Lung (tissue), 12 donors: ENCODE results near the gene MYO5B. TPM values are rescaled to one million over a fixed set of nuclear protein-coding genes. Genes with fewer than 3 reads are reported as not detected.

Experiments
- ATAC-seq: fragments of 200-7000 bp; cut with Tn5 transposase; one replicate; pipeline ENCODE4 v1.9.1; 2020; ENCODE audit warnings: moderate number of reproducible peaks; ENCODE audit not compliant: insufficient read depth, low FRiP score
- DNase-seq, 3 donors: peaks; one replicate each; pipeline ENCODE4 v3.0.0-alpha.2; 2013 to 2017
- H3K27ac ChIP-seq, 2 donors: one replicate each; pipeline ENCODE4 v1.5.1; 2013; ENCODE audit warnings: mild to moderate bottlenecking in 2 of 2, moderate library complexity in 2 of 2, control low read depth in 1 of 2, inconsistent platforms in 1 of 2, low read depth in 1 of 2, low read length in 1 of 2
- H3K27me3 ChIP-seq, 3 donors: one replicate each; pipeline ENCODE4 v1.5.1; 2013; ENCODE audit warnings: low read length in 2 of 3; ENCODE audit not compliant: control insufficient read depth in 3 of 3, insufficient read depth in 3 of 3
- H3K36me3 ChIP-seq, 4 donors: one replicate each; pipeline ENCODE4 v1.5.1; 2013; ENCODE audit warnings: low read length in 4 of 4, mild to moderate bottlenecking in 1 of 4, moderate library complexity in 1 of 4; ENCODE audit not compliant: control insufficient read depth in 4 of 4, insufficient read depth in 4 of 4
- H3K4me1 ChIP-seq, 5 donors: one replicate each; pipeline ENCODE4 v1.5.1; 2013; ENCODE audit warnings: low read length in 5 of 5, mild to moderate bottlenecking in 2 of 5, moderate library complexity in 1 of 5; ENCODE audit not compliant: control insufficient read depth in 5 of 5, insufficient read depth in 5 of 5
- H3K4me3 ChIP-seq: one replicate; pipeline ENCODE4 v1.5.1; 2013; ENCODE audit warnings: mild to moderate bottlenecking, control low read depth, moderate library complexity
- H3K9ac ChIP-seq, 2 donors: one replicate each; pipeline ENCODE4 v1.5.1; 2013; ENCODE audit warnings: low read length in 2 of 2, control low read depth in 1 of 2; ENCODE audit not compliant: insufficient read depth in 1 of 2
- H3K9me3 ChIP-seq, 4 donors: one replicate each; pipeline ENCODE4 v1.5.1; 2013; ENCODE audit warnings: low read length in 3 of 4, mild to moderate bottlenecking in 1 of 4, moderate library complexity in 1 of 4; ENCODE audit not compliant: control insufficient read depth in 4 of 4, insufficient read depth in 3 of 4
- WGBS, 2 donors: extraction: QIAGEN DNeasy Blood & Tissue Kit; methylation state at CpG; one replicate each; pipeline ENCODE4 v1.1.7; 2013; 5-methylcytosine and 5-hydroxymethylcytosine counted together
- polyA plus RNA-seq, 2 donors: library from polyadenylated mRNA; stranded (reverse); fragments of 200-250 nt; gene quantifications; one replicate each; pipeline ENCODE4 v1.2.1, GENCODE V29; 2013
- total RNA-seq, 2 donors: library from RNA; depleted of rRNA in 1 of 2; stranded (reverse); fragments of >200 nt in 1 of 2; gene quantifications; one replicate each; pipeline ENCODE4 v1.2.1, GENCODE V29; 2014 to 2021
- TF ChIP-seq, protein P1 (sequence below): IDR thresholded peaks from 2 replicates; pipeline ENCODE4 v1.5.1; 2012; ENCODE audit warnings: mild to moderate bottlenecking; ENCODE audit errors: control extremely low read depth, extremely low read depth
- donor health status: control.
- donor health status: control.
- donor health status: Bipolar disorder and iron deficiency.
- donor health status: healthy.
- donor health status: DM: yes; HTN: yes; CAD: no.

The MYO5B gene
- total and polyA plus RNA-seq, 4 donors = 9.7 to 25.6 (median 19.7) TPM

GRCh38 chr18:50177294-50177992 is 17.5 kb downstream of the MYO5B start:
- DNase-seq = no peak
- no peak overlapping the region for H3K9ac ChIP-seq
- no peaks in the 10 kb centered on the region for H3K9me3 ChIP-seq
- peaks cover 0 to 8% (median 0%) of the 10 kb centered on the region in 5 donors for H3K4me1 ChIP-seq
- H3K27ac ChIP-seq = no peak overlapping the region
- peaks cover 0 to 3% (median 0%) of the 10 kb centered on the region in 3 donors for H3K27me3 ChIP-seq
- 38 to 39% methylated on average over 3 of the region's 3 CpGs for WGBS, 2 donors
- TF ChIP-seq, protein P1, sequence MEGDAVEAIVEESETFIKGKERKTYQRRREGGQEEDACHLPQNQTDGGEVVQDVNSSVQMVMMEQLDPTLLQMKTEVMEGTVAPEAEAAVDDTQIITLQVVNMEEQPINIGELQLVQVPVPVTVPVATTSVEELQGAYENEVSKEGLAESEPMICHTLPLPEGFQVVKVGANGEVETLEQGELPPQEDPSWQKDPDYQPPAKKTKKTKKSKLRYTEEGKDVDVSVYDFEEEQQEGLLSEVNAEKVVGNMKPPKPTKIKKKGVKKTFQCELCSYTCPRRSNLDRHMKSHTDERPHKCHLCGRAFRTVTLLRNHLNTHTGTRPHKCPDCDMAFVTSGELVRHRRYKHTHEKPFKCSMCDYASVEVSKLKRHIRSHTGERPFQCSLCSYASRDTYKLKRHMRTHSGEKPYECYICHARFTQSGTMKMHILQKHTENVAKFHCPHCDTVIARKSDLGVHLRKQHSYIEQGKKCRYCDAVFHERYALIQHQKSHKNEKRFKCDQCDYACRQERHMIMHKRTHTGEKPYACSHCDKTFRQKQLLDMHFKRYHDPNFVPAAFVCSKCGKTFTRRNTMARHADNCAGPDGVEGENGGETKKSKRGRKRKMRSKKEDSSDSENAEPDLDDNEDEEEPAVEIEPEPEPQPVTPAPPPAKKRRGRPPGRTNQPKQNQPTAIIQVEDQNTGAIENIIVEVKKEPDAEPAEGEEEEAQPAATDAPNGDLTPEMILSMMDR = no peak
- ATAC-seq = no peak
- no peak overlapping the region for H3K4me3 ChIP-seq
- H3K36me3 ChIP-seq = no peaks in the 10 kb centered on the region

GRCh38 chr18:50172367-50172766 is 22.6 kb downstream of the MYO5B start:
- ATAC-seq (no peak), DNase-seq (no peak)
- Histone ChIP-seq H3K9me3 (no peaks in the 10 kb centered on the region), H3K9ac (no peak overlapping the region), H3K4me3 (no peak overlapping the region), H3K36me3 (no peaks in the 10 kb centered on the region), H3K4me1 (no peaks in the 10 kb centered on the region), H3K27me3 (no peaks in the 10 kb centered on the region), H3K27ac (no peak overlapping the region)
- 79 to 91% methylated on average over 3 of the region's 3 CpGs for WGBS, 2 donors
- TF ChIP-seq, protein P1 = no peak

DNA sequence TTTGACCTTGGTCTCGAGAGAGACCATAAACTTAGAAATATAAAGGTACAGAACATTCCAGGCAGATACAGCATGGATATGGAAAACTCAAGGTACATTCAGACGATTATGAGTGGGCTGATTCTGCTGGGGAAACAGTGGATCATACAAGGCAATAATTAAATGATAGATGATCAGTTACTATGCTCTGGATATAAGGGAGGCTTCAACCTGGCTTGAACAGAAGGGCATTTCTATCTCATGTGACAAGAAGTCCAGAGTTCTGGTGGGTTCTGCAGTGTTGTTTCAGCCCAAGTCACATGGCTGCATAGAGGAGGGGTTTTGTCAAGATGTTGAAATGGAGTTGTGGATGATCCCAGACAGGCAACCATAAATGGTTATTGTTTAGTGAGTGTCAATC is 23.5 kb downstream of the MYO5B start:
- no peak for ATAC-seq
- H3K4me3 ChIP-seq = no peak overlapping the region
- whole genome bisulfite sequencing, 2 donors = 85% methylated on average over 2 of the region's 2 CpGs; no CpG with 5 or more reads in 1 of the 2 donors
- H3K27me3 ChIP-seq = no peaks in the 10 kb centered on the region
- DNase-seq = no peak
- no peak overlapping the region for H3K27ac ChIP-seq
- H3K9ac ChIP-seq = no peak overlapping the region
- TF ChIP-seq, protein P1 = no peak
- H3K36me3 ChIP-seq = no peaks in the 10 kb centered on the region
- H3K9me3 ChIP-seq = no peaks in the 10 kb centered on the region
- H3K4me1 ChIP-seq = no peaks in the 10 kb centered on the region
